Measurements from ENCODE around the gene ARID1B. TPM values are rescaled to one million over a fixed set of nuclear protein-coding genes. Genes with fewer than 3 reads are reported as not detected.

ARID1B gene
- total RNA-seq, 1 experiment from 2014 or later, result 35.6 TPM

DNA sequence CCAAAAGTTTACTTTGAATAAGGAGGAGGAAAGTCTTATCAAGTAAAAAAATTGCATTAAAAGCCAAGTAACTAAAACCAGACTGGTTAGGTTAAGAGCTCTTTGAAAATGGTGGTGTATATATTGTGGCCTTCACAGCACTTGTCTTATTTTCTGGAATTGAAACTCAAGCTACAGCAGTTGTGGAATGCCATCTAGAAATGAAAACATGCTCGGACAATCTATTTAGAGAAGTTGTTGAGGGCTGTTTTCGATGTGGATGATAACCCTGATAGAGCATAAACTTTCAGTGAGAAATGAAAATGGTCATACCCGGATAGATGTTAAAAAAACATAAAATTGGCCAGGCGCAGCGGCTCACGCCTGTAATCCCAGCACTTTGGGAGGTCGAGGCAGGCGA is 47.0 kb downstream of the ARID1B start:
- ATAC-seq, result no peak
- no peaks in the 10 kb centered on the region for H3K36me3 ChIP-seq (ENCODE audit: control insufficient read depth in 1 of 2, insufficient read depth in 2 of 2, low read length in 2 of 2)
- intact Hi-C loops (cut with micrococcal nuclease), result no loop called here
- peaks cover 12% of the 10 kb centered on the region; the same call in 1 of the 2 replicates for H4K20me1 ChIP-seq (ENCODE audit: insufficient read depth)
- no peaks in the 10 kb centered on the region for H3K9me2 ChIP-seq (ENCODE audit: insufficient read depth)
- H2AFZ ChIP-seq (ENCODE audit: low read depth, low read length, poor library complexity, severe bottlenecking), result no peak overlapping the region
- no peak overlapping the region for H3K4me2 ChIP-seq (ENCODE audit: low read length)
- TF ChIP-seq POLR2AphosphoS5 (IDR thresholded peaks at IDR 0.05; ENCODE audit: low read depth, low read length), result no peak
- no peaks in the 10 kb centered on the region for H3K27me3 ChIP-seq (ENCODE audit: insufficient read depth, low read length)
- DNase-seq (ENCODE audit: low read depth, low spot score), result no peak
- peaks cover 85% of the 10 kb centered on the region for H3K79me2 ChIP-seq (ENCODE audit: insufficient read depth, low read length)
- no TSS peak for BruUV-seq (replicated peaks)
- H3K4me1 ChIP-seq (ENCODE audit: control insufficient read depth in 1 of 2, insufficient read depth in 2 of 2, low read length in 2 of 2), result peaks cover 19 to 31% of the 10 kb centered on the region in 2 experiments
- no peak overlapping the region for H3K27ac ChIP-seq (ENCODE audit: low read depth, low read length)
- POLR2A ChIA-PET, result no interaction called here
- CTCF ChIA-PET, result no interaction called here
- RAD21 ChIA-PET (ENCODE audit: low non-redundant PET in 1 of 2, low total read pairs in 2 of 2, uncharacterized antibody in 2 of 2, unreplicated experiment in 2 of 2), result no interaction called here
- H3K4me3 ChIP-seq (replicated peaks in 1 of 2; ENCODE audit: low read depth in 1 of 2, low read length in 2 of 2), result no peak overlapping the region
- no peak overlapping the region for H3K9ac ChIP-seq (ENCODE audit: low read length)
- no peaks in the 10 kb centered on the region for H3K9me3 ChIP-seq (ENCODE audit: control insufficient read depth in 1 of 2, insufficient read depth in 1 of 2, low read depth in 1 of 2, low read length in 2 of 2)

DNA sequence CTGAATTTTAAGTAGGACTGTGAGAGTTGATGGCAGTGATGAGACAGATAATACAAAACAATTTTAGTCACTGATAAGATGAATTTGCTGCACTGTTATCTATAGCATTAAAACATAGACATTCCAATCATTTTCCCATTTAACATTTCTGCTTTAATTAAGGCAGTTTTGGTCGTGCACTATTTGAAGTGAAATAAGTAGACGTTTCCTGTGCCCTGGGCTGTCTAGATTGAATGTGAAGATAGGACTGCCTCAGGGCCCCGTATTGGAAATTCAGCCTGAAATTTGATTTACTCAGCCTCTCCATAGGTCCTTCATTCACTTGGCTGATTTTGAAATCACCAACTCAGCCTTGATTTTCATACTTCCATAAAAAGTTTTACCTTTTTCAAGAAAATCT is 48.3 kb downstream of the ARID1B start:
- no peak overlapping the region for H3K27ac ChIP-seq (ENCODE audit: low read depth, low read length)
- ChIA-PET CTCF (no interaction called here), RAD21 (ENCODE audit: low non-redundant PET in 1 of 2, low total read pairs in 2 of 2, uncharacterized antibody in 2 of 2, unreplicated experiment in 2 of 2) (no interaction called here), POLR2A (no interaction called here)
- H3K4me1 ChIP-seq (ENCODE audit: control insufficient read depth in 1 of 2, insufficient read depth in 2 of 2, low read length in 2 of 2), result peaks cover 19 to 32% of the 10 kb centered on the region in 2 experiments
- no peaks in the 10 kb centered on the region for H3K36me3 ChIP-seq (ENCODE audit: control insufficient read depth in 1 of 2, insufficient read depth in 2 of 2, low read length in 2 of 2)
- peaks cover 16% of the 10 kb centered on the region; the same call in 1 of the 2 replicates for H4K20me1 ChIP-seq (ENCODE audit: insufficient read depth)
- no peak overlapping the region for H3K4me2 ChIP-seq (ENCODE audit: low read length)
- H3K27me3 ChIP-seq (ENCODE audit: insufficient read depth, low read length), result no peaks in the 10 kb centered on the region
- no peak overlapping the region for H2AFZ ChIP-seq (ENCODE audit: low read depth, low read length, poor library complexity, severe bottlenecking)
- no peaks in the 10 kb centered on the region for H3K9me3 ChIP-seq (ENCODE audit: control insufficient read depth in 1 of 2, insufficient read depth in 1 of 2, low read depth in 1 of 2, low read length in 2 of 2)
- no peak overlapping the region for H3K4me3 ChIP-seq (replicated peaks in 1 of 2; ENCODE audit: low read depth in 1 of 2, low read length in 2 of 2)
- BruUV-seq (replicated peaks), result no TSS peak
- H3K9me2 ChIP-seq (ENCODE audit: insufficient read depth), result no peaks in the 10 kb centered on the region
- ATAC-seq (no peak), DNase-seq (ENCODE audit: low read depth, low spot score) (no peak)
- intact Hi-C loops (cut with micrococcal nuclease), result no loop called here
- no peak overlapping the region for H3K9ac ChIP-seq (ENCODE audit: low read length)
- peaks cover 75% of the 10 kb centered on the region for H3K79me2 ChIP-seq (ENCODE audit: insufficient read depth, low read length)
- TF ChIP-seq, protein P1, sequence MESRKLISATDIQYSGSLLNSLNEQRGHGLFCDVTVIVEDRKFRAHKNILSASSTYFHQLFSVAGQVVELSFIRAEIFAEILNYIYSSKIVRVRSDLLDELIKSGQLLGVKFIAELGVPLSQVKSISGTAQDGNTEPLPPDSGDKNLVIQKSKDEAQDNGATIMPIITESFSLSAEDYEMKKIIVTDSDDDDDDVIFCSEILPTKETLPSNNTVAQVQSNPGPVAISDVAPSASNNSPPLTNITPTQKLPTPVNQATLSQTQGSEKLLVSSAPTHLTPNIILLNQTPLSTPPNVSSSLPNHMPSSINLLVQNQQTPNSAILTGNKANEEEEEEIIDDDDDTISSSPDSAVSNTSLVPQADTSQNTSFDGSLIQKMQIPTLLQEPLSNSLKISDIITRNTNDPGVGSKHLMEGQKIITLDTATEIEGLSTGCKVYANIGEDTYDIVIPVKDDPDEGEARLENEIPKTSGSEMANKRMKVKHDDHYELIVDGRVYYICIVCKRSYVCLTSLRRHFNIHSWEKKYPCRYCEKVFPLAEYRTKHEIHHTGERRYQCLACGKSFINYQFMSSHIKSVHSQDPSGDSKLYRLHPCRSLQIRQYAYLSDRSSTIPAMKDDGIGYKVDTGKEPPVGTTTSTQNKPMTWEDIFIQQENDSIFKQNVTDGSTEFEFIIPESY (IDR thresholded peaks at IDR 0.05; ENCODE audit: extremely low read depth, insufficient replicate concordance, low read length), result no peak
- TF ChIP-seq EZH2 (IDR thresholded peaks at IDR 0.05) (no peak), POLR2AphosphoS5 (IDR thresholded peaks at IDR 0.05; ENCODE audit: low read depth, low read length) (no peak), CBX3 (IDR thresholded peaks at IDR 0.05; ENCODE audit: low read depth) (no peak), ELF1 (IDR thresholded peaks at IDR 0.05; ENCODE audit: borderline replicate concordance, low read depth) (no peak), RAD21 (IDR thresholded peaks at IDR 0.05; ENCODE audit: low read depth) (no peak), EZH2phosphoT487 (IDR thresholded peaks at IDR 0.05; ENCODE audit: borderline replicate concordance) (no peak), FOSL1 (IDR thresholded peaks at IDR 0.05; ENCODE audit: low read depth) (no peak), POLR2A (IDR thresholded peaks at IDR 0.05; ENCODE audit: borderline replicate concordance, extremely low read depth, insufficient read depth, insufficient read length) (no peak), YY1 (IDR thresholded peaks at IDR 0.05; ENCODE audit: extremely low read depth, insufficient replicate concordance, low read depth, low read length) (no peak), SP1 (IDR thresholded peaks at IDR 0.05; ENCODE audit: low read depth) (no peak), EGR1 (IDR thresholded peaks at IDR 0.05; ENCODE audit: low read depth) (no peak)
- TF ChIP-seq, protein P2, sequence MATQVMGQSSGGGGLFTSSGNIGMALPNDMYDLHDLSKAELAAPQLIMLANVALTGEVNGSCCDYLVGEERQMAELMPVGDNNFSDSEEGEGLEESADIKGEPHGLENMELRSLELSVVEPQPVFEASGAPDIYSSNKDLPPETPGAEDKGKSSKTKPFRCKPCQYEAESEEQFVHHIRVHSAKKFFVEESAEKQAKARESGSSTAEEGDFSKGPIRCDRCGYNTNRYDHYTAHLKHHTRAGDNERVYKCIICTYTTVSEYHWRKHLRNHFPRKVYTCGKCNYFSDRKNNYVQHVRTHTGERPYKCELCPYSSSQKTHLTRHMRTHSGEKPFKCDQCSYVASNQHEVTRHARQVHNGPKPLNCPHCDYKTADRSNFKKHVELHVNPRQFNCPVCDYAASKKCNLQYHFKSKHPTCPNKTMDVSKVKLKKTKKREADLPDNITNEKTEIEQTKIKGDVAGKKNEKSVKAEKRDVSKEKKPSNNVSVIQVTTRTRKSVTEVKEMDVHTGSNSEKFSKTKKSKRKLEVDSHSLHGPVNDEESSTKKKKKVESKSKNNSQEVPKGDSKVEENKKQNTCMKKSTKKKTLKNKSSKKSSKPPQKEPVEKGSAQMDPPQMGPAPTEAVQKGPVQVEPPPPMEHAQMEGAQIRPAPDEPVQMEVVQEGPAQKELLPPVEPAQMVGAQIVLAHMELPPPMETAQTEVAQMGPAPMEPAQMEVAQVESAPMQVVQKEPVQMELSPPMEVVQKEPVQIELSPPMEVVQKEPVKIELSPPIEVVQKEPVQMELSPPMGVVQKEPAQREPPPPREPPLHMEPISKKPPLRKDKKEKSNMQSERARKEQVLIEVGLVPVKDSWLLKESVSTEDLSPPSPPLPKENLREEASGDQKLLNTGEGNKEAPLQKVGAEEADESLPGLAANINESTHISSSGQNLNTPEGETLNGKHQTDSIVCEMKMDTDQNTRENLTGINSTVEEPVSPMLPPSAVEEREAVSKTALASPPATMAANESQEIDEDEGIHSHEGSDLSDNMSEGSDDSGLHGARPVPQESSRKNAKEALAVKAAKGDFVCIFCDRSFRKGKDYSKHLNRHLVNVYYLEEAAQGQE (IDR thresholded peaks at IDR 0.05; ENCODE audit: low read depth), result no peak
- TF ChIP-seq, protein P3, sequence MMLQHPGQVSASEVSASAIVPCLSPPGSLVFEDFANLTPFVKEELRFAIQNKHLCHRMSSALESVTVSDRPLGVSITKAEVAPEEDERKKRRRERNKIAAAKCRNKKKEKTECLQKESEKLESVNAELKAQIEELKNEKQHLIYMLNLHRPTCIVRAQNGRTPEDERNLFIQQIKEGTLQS (IDR thresholded peaks at IDR 0.05), result no peak
- TF ChIP-seq, protein P4, sequence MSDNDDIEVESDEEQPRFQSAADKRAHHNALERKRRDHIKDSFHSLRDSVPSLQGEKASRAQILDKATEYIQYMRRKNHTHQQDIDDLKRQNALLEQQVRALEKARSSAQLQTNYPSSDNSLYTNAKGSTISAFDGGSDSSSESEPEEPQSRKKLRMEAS (IDR thresholded peaks at IDR 0.05), result no peak
